Endothelial cell of hepatic sinusoid (primary cell): Measurements from ENCODE around the gene PCYT2.

Experiments
- in situ Hi-C: cut with HindIII; loops from 2 replicates; pipeline ENCODE4 v1.10.0; 2017; ENCODE audit warnings: low sequenced_read_pairs

Gene PCYT2

GRCh38 chr17:81877569-81877968 lies 33.6 kb downstream of the PCYT2 start:
- in situ Hi-C loops = no loop called here

- in situ Hi-C loops = no loop called here
Measured at GRCh38 chr17:81871387-81872230, 39.6 kb downstream of the PCYT2 start.

- in situ Hi-C loops = no loop called here
Measured at GRCh38 chr17:81870981-81871386, 40.2 kb downstream of the PCYT2 start, which contains the start of gene ARHGDIA. Gene ARHGDIA (minus strand): TSS chr17:81871337. CDS start chr17:81869930, 1,407 bp downstream.

GRCh38 chr17:81870131-81870980 lies 40.8 kb downstream of the PCYT2 start:
- in situ Hi-C loops = no loop called here

GRCh38 chr17:81869221-81870130 lies 41.7 kb downstream of the PCYT2 start:
- in situ Hi-C loops = no loop called here

GRCh38 chr17:81868674-81869220 lies 42.5 kb downstream of the PCYT2 start:
- in situ Hi-C loops = no loop called here

GRCh38 chr17:81867991-81868673 lies 43.1 kb downstream of the PCYT2 start:
- in situ Hi-C loops = no loop called here

GRCh38 chr17:81867170-81867990 lies 43.8 kb downstream of the PCYT2 start:
- in situ Hi-C loops = no loop called here

- in situ Hi-C loops = no loop called here
Measured at GRCh38 chr17:81866440-81867169, 44.6 kb downstream of the PCYT2 start.

GRCh38 chr17:81865733-81866439 lies 45.3 kb downstream of the PCYT2 start:
- in situ Hi-C loops = no loop called here

- in situ Hi-C loops = no loop called here
Measured at GRCh38 chr17:81865358-81865732, 45.9 kb downstream of the PCYT2 start.

GRCh38 chr17:81863833-81864768 lies 47.1 kb downstream of the PCYT2 start:
- in situ Hi-C loops = no loop called here

GRCh38 chr17:81863123-81863675 lies 48.0 kb downstream of the PCYT2 start:
- in situ Hi-C loops = no loop called here

- in situ Hi-C loops = no loop called here
Measured at GRCh38 chr17:81860756-81861568, 50.2 kb downstream of the PCYT2 start.

GRCh38 chr17:81859906-81860755 lies 51.1 kb downstream of the PCYT2 start, which contains the start of gene P4HB:
Gene P4HB (minus strand): TSS chr17:81860535. CDS start chr17:81860471, 64 bp downstream.
- in situ Hi-C loops = no loop called here
